AG08396 (cell line): Measurements from ENCODE around the gene PSMF1.

Source experiments
- DNase-seq: peaks from one replicate; pipeline ENCODE4 v3.0.0; 2012; ENCODE audit warnings: low spot score, mixed read lengths

Gene PSMF1

DNA sequence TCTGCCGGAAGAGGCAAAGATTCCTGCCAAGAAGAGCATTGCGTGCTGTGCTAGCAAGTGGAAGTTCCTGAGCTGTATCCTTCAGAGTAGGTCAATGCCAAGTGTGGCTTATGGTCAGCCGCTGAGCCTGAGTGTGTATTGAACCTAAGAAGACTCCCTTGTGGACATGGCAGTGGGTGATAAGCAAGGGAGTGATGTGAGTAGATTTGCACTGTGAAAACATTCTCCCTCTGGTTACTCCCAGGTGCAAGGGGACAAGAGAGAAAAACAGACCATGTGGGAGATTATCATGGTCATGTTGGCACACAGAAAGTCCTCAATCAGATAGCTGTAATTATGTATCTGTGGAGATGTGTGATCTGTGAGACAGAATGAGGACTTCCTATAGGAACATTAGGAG, 72.4 kb downstream of the PSMF1 start:
- DNase-seq = no peak

DNA sequence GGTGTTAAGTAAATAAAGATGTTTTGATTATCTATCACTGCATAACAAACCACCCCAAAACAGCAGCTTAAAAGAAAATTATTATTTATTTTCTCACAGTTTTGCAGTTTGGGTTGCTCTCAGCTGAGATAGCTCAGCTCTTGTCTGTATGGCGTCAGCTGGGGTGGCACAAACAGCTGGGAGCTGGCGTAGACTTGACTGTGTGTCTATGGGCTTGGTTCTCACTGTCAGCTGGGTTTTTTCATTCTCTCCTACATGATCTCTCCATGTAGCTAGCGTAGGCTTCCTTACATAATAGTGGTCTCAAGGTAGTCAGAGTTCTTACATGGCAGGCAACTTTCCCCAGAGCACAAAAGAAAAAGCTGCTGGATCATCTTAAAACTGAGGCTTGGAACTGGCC, 72.9 kb downstream of the PSMF1 start:
- no peak for DNase-seq

DNA sequence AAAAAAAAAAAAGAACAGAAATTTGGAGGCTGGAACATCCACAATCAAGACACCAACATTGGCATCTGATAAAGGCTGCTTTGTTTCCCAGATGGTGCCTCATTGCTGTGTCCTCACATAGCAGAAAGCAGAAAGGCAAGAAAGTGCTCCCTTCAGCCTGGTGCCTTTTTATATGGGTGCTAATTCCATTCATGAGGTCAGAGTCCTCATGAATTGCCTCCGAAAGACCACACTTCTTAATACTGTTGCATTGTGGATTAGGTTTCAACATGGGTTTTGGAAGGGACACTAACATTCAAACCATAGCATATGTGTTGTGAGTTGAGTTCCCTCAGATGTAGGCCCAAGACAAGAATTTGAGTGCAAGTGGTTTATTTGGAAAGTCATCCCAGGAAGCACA, 76.8 kb downstream of the PSMF1 start:
- DNase-seq = no peak

DNA sequence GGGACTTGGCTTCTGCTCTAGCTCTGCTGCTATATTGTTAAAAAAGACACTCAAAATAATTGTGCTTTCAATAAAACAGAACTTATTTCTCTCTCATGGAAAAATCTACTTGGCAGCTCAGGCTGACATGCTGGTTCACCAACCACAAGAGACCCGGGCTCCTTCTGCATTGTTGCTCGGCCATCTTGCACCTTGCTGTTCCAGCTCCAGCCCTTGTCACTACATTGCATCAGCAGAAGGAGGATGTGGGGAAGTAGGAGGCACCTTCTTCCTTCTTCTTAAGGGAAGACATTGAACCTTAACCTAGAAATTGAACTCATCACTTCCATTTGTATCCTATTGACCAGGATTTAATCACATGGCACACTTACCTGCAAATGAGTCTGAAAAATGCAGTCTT, 78.2 kb downstream of the PSMF1 start:
- DNase-seq = no peak

DNA sequence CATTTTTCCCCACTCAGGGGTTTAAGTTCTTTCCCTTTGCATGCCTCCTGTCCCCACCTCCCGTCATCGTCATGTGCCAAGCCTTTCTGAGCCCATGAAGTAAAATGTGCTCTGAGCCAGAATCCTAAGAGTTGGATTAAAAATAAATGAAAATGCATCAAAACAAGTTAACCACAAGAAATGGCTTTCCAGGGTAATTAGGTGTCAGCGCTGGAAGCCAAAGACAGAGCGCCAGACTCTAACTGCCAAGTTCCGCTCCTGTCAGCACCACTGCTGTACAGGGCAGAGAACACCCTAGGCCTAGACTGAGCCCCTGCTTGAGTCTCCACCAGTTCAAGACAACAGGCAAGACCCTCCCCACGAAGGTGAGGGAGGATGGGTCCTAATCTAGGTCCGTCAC, 79.4 kb downstream of the PSMF1 start:
- DNase-seq = no peak

DNA sequence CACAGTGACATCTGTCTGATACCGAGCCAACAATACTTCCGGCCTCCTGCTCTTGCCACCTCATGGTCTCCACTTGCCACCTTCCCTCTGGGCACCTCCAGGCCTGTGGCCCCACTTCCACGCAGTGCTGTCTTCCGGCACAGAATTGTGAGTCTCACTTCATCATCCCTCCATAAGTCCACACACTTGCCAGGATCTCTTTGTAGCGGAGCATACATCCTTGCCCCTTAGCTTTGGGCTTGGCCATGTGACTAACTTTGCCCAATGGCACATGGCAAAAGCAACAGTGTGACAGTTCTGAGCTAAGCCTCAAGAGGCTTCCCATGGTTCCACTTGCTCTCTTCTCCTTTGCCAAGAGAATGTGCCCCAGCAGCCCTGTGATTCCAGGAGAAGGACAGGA, 80.3 kb downstream of the PSMF1 start:
- DNase-seq = no peak

DNA sequence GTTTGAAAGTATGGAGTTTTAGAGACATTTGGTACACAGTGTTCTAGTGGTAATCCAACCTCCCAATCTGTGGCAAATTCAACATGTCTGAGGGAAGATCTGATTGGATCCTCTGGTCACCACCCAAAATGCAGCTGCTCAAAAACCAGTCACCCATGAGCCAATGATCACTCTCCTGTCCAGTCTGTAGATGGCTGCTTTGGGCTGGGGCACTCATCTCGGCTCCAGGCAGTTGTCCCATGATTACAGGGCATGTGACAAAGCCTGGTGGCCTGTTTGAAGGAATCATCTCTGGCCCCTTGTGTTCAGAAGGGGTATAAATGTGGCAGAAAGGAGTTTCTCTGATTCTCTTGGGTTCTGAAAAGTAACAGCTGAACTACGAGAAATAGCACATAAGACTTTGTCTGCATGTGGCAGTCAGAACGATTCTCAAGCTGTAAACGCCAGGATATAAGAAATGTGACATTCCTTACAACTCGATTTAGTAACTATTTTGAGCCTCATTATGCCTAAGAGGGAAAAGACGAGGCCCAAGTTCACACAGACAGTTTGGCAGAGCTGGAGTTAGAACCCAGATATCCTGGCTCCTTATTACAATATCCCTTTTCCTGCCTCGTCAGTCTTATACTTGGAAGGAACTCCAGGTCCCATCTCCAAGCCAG, 80.9 kb downstream of the PSMF1 start:
- no peak for DNase-seq

DNA sequence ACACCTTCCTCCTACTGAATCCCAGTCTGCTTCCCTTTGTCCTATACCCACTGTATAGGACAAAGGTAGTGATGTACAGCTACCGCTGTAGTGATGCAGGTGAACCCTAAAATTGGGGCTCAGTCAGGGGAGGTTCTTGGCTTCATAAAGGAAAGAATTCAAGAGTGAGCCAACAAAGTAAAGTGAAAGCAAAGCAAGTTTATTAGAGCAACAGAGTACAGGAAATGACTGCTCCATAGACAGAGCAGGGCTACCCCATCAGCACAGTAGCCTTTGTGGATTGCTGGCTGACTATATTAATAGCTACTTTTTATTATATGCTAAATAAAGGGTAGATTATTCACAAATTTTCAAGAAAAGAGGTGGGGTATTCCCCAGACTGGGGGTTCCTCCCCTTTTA, 81.6 kb downstream of the PSMF1 start:
- DNase-seq = no peak

DNA sequence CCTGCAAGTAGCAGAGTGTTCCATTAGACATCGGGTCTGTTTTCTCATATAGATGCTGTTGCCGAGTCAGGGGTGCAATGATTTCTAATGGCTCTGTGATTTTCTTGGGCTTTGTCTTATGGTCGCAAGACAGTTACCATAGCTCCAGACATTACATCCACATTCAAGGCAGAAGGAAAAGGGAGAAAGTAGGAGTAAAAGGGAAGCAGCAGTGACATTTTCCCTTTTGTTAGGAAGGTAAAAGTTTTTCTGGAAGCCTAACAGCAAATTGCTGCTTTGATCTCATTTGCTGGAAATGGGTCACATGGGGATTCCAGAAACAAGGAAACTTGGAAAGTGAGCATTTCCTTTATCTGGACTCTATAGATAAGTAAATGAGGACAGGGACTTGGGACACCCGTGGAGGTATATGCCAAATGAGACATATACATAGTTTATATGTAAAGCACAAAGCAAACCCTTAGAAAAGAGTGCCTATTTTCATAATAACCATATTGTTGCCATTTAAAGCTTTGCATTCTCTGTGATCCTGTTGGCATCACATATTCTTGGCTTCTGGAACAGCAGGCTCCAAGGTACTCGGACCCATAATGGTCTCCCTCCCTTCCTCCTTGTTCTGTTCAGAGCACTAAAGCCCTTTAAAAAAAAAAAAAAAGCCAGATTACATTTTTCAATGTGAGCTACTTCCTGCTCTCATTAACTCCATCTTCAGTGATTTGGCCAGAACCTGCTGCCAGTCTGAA, 84.5 kb downstream of the PSMF1 start, which contains the start of gene C20orf202:
Gene C20orf202 (plus strand): TSS at position 693 of the 743 bp plus-strand sequence. CDS start 132 bp downstream, outside the sequence.
- DNase-seq = no peak

DNA sequence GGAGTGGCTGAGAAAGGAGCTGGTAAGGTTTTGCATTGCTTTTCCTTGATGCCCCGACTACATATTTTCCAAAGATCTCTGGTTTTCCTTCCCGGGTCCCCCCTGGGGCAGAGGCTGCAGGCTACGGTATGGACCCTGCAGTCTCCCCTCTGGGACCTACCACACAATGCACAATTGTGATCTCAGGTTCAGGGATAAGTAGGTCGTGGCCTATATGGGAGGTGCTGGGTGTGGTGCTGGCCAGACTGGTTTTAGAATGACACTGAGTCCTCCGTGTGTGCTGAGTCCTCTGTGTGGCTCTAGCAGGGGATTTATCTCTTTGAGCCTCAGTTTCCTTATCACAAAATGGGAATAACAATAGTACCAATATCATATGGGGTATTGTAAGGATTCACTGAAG, 85.2 kb downstream of the PSMF1 start:
- DNase-seq = no peak

DNA sequence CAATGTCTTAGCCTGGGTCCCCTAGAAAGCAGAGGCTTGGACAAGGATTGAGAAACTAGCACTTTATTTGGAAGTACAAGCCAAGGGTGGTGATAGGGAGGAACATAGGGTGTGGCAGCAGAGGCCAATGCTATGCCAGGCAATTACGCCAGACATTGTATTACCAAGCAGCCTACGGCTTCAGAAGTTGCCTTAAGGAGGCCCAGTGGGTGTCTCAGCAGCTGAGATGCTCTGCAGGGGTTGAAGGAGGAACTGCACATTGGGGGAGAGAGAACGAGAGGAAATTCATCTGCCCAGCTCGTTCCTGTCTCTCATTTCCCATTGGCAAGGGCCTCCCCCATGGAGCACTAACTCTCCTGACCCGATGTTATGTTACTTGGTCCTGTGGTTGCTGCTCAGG, 85.7 kb downstream of the PSMF1 start:
- DNase-seq = no peak

DNA sequence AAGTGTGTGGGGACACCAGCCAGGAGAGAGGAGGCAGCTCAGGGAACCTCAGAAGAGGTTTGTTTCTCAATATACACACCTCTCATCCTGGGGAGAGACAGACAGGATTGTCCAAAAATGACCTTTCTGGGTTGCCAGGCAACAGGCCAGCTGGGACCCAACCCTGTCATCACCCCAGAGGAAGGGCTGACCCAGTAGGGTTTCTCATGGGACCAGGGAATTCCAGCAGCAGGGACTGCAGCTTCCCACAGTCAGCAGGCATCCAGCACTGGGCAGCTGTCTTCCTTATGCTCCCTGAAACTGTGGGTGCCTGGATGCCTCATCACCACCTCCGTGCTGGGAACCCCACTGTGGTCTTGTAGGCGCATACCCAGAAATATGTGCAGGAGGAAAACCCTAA, 86.2 kb downstream of the PSMF1 start:
- DNase-seq = no peak

DNA sequence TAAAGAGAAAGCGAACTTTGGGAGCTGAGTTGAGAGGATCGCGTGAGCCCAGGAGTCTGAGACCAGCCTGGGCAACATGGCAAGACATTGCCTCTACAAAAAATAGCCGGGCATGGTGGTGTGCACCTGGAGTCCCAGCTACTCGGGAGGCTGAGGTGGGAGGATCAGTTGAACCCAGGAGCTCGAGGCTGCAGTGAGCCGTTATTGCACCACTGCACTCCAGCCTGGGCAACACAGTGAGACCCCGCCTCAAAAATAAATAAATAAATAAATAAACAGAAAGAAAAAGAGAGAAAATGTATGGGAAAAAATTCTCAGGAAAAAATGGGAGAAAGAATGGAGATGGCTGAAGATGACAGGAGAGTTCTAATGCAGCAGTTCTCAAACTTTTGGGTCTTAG, 87.4 kb downstream of the PSMF1 start:
- no peak for DNase-seq

DNA sequence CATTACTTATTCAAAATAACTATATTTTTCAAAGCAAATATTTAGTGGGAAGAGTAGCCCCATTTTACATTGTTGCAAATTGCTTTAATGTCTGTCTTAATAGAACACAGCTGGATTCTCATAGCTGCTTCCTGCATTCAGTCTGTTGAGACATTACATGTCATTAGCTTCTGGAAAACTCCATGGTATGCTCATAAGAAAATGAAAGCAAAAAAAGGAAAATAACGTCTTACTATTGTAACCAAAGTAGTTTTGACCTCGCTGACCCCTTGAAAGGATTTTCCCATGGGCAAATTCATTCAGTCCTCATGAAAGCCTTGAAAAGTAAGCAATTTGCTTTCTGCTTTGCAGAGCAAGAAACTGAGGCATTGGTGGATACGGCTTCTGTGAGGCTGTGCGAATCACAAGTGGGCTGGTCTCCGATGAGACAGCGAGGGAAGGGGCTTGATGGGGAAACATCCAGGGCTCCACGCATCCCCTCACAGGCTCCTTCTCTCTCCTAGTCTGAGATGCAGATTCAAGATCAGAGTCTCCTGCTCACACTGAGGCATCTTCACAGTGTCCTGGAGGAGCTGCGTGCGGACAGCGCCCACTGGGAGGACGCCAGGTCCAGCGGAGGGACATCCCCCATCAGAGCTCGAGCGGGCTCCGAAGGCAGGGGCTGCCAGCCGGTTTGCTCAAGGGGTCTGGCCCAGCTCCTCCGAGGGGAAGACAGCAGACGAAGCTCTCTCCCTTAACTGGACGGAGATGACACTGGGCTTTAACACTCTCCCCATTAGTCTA, 88.2 kb downstream of the PSMF1 start:
- no peak for DNase-seq

DNA sequence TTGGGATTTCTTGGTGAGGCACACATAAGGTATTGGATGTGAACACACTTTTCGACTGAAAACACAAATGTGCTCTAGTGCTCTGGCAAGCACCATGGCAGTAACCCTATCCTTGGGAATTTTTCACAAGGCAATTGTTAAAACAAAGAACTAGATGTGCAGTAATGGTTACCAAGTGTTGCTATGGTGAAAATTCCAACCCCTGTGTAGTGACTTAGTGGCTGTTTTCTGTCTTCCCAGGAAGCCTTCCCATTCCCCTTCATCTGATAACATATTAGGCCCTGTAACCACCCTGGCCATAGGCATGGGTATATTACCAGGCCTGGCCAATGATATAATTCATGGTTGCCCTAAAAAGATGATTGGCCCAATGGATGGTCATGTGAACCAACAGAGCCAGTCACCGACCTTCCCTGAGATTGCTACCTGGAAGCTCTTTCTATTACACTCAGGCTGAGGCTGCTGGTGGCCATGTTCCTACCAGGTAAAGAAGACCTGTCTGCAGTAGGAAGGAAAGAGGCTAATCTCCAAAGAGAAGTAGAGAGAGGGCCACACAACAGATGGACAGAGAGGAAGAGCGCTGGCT, 89.0 kb downstream of the PSMF1 start:
- DNase-seq = no peak

DNA sequence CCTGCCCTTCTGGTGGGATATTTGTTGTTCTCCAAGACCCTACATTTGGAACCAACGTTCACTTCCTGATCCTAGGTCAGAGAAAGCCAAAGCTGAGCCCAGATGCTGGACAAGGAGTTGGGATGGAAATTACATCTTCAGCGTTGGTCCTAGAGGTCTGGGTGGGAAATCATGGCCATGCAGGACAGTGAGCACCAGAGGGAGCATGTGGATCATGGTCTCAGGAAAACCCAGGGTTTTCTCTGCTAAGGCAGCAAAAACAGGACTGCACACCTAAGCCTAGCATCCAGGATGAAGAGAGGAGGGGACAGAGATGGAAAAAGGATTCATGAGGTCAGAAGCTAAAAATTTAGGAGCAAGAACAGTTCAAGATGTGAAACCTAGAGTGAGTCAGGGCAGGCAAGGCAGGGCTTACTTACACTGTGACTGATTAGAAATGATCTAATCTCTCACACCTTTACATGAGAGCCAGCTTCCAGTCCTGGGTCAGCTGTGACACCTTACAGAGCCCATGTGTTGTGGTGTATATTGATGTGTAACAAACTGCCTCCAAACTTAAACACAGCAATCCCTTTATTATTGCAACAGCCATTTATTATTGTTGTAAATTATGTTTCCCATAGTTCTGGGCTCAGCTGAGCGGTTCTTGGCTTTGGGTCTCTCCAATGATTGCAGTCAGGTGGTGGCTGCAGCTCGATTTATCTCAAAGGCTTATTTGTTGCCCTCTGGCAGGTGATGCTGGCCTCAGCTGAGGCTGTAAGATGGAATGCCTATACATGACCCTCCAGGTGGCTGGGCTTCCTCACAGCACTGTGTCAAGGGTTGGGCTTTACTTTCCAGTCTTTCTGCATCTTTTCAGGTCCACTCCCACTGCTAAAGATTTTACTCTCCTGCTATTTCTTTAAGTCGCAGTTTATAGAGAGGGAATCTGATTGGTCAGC, 91.3 kb downstream of the PSMF1 start:
- peak; percentile 29 for DNase-seq

DNA sequence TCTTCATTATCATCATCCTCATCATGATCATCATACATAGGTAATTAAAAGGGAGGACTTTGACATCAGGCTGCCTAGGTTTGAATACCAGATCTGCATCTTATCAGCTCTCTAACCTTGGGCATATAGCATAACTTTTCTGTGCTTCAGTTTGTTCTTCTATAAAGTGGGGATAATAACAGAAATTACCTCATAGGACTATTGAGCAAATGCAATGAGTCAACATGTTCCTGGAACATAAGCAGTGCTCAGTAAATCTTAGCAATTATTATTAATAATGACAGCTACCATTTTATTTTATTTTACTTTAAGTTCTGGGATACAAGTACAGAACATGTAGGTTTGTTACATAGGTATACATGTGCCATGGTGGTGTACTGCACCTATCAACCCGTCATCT, 92.1 kb downstream of the PSMF1 start:
- no peak for DNase-seq

DNA sequence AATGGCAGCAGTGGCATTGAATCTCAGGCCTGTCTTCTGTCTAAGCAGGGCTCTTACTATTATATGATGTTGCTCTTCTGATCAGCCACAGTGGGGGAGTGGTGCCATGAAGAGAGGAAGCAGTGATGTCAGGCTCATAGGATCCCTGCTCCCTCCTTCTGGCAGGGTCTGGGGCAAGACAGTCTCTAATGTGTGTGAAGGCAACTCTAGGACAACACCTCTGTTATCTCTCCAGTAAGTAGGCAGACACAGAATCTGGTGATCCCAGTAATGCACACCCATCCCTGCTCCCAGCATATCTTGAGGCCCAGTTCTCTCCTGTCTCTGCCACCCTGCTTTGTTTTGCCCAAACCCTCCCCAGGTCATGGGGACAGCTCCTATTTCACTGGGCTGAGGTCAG, 93.6 kb downstream of the PSMF1 start:
- DNase-seq = no peak

DNA sequence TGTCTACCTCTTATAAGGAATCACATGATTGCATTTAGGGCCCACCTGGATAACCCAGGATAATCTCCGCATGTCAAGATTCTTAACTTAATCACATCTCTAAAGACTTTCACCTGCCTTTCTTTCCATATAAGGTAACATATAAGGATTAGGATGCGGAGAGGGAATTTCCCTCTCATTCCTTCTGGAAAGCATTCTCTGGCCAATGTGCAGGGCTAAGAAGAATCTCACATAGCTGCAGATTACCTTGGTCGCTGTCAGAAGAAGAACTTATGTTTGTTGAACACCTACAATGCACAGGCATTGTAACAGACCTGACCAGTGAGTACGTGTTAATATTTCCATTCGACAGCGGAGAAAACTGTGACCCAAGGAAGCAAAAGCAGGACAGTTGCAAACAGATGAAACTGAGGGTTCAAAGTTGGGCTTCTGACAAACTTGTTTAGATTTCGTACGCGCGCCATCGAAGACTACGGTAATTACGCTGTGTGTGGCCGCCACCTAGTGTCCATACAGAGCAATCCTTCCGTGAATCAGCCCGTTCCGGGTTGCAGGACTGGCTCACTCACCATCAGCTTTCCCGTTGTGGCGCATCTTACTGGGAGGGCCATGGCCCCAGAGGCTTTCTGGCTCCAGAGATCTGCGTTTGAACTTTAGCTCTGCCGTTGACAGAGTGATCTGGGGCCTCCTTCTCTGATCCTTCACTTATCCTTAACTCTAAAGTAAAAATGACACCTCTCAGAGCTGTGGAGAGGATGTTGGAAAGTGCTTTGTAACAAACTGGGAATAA, 94.4 kb downstream of the PSMF1 start:
- peak; percentile 78 for DNase-seq

DNA sequence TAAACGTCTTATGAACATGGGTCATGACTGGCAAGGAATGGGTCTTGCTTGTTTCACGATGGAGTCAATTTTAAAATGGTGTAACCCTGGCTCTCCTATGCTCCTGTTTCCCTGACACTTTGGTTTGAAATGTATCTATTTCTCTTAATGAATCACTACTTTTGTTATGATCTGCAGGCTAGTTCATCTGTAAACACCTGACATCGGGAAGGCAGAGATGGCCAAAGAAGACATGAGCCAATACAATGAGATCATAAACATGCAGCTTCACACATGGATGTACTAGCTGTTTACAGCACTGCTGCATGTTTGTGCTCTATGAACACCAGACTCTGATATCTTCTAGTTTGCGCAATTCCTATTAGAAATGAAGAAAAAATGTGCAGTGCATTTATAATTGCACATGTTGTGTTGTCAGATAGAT, 96.4 kb downstream of the PSMF1 start:
- no peak for DNase-seq
